Keratinocyte (primary cell): ENCODE data around the gene ZNF235.

Experiments
- CTCF ChIP-seq, 3 experiments: IDR thresholded peaks in 1 of 3; conservative IDR thresholded peaks in 1 of 3; optimal IDR thresholded peaks in 1 of 3; 2 replicates in 2 of 3; 3 replicates in 1 of 3; pipeline versions ENCODE3 to v1.5.1; 2011; ENCODE audit warnings: low read length in 3 of 3, mild to moderate bottlenecking in 3 of 3, moderate library complexity in 2 of 3, control low read depth in 1 of 3, inconsistent platforms in 1 of 3; ENCODE audit not compliant: insufficient read depth in 2 of 3; ENCODE audit errors: extremely low read depth in 1 of 3
- EZH2 ChIP-seq: IDR thresholded peaks from one replicate; pipeline ENCODE4 v1.6.1; 2012; ENCODE audit warnings: inconsistent platforms, mild to moderate bottlenecking, low read length, moderate library complexity

GRCh38 chr19:44346556-44346955 is 41.7 kb upstream of the ZNF235 start:
- TF ChIP-seq EZH2 (no peak), CTCF (optimal IDR thresholded peaks at IDR 0.05 in 1 of 3, IDR thresholded peaks at IDR 0.05 in 1 of 3, conservative IDR thresholded peaks at IDR 0.05 in 1 of 3; ENCODE audit: extremely low read depth in 1 of 3, insufficient read depth in 2 of 3, low read length in 3 of 3) (no peak)
